Mammary epithelial cell (primary cell): Measurements from ENCODE around the gene IRF3.

ENCODE experiments used
- EZH2 ChIP-seq: IDR thresholded peaks from 2 replicates; pipeline ENCODE4 v1.6.1; 2012; ENCODE audit warnings: low read length, inconsistent platforms, borderline replicate concordance
- TF ChIP-seq, protein P1 (sequence below), 2 donors: IDR thresholded peaks in 1 of 2; conservative IDR thresholded peaks in 1 of 2; 2 replicates each; pipeline ENCODE4 v1.5.1; 2011 to 2012; ENCODE audit warnings: inconsistent platforms in 2 of 2, low read length in 2 of 2, mild to moderate bottlenecking in 2 of 2, control low read depth in 1 of 2, low read depth in 1 of 2; ENCODE audit not compliant: insufficient read depth in 1 of 2; ENCODE audit errors: extremely low read depth in 1 of 2

DNA sequence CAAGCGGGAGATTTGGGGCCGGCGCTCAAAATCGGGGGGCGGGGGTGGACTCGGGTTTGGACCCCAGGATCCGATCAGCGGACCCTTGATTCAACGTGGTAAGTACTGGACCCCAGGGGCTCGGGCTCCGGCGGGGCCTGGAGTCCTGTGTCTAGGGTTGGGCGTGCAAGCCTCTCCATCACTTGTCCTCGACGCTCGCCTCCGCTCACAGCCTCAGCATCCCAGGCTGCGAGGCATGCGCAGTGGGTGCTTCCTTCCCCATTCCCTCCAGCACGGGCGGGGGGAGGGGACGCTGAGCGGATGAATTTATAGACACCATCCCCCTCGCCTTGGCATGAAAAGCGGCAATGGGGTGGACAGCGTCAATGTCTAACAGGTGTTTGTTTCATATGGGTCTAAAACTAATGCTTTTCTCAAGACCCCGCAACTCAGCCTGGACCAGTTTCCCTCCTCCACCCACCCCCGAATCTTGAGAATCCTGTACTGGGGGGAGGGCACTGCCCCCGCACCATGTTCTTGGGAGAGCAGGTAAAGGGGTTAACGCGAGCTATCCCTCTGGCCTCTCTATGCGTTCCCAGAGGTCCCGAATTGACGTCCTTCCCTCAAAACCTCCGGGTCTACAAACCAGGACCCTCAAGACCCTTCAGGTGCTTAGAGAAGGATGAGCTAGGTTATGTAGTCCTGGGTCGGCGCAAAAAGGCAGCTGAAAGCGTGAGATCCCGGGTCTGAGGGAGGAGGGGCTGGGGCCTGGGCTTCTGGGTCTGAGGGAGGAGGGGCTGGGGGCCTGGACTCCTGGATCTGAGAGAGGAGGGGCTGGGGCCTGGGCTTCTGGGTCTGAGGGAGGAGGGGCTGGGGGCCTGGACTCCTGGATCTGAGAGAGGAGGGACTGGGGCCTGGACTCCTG, 25.8 kb upstream of the IRF3 start:
- TF ChIP-seq, protein P1, sequence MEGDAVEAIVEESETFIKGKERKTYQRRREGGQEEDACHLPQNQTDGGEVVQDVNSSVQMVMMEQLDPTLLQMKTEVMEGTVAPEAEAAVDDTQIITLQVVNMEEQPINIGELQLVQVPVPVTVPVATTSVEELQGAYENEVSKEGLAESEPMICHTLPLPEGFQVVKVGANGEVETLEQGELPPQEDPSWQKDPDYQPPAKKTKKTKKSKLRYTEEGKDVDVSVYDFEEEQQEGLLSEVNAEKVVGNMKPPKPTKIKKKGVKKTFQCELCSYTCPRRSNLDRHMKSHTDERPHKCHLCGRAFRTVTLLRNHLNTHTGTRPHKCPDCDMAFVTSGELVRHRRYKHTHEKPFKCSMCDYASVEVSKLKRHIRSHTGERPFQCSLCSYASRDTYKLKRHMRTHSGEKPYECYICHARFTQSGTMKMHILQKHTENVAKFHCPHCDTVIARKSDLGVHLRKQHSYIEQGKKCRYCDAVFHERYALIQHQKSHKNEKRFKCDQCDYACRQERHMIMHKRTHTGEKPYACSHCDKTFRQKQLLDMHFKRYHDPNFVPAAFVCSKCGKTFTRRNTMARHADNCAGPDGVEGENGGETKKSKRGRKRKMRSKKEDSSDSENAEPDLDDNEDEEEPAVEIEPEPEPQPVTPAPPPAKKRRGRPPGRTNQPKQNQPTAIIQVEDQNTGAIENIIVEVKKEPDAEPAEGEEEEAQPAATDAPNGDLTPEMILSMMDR (conservative IDR thresholded peaks at IDR 0.05 in 1 of 2, IDR thresholded peaks at IDR 0.05 in 1 of 2; ENCODE audit: extremely low read depth in 1 of 2, insufficient read depth in 1 of 2, low read depth in 1 of 2, low read length in 2 of 2), result no peak
- no peak for TF ChIP-seq EZH2
